ENCODE results near the gene DAB2IP. TPM values are rescaled to one million over a fixed set of nuclear protein-coding genes. Genes with fewer than 3 reads are reported as not detected.

DAB2IP gene
- polyA plus RNA-seq, 1 donor (not counting 4 experiments of a cell fraction or from before 2014, with no cell fraction given), result 28.6 TPM

DNA sequence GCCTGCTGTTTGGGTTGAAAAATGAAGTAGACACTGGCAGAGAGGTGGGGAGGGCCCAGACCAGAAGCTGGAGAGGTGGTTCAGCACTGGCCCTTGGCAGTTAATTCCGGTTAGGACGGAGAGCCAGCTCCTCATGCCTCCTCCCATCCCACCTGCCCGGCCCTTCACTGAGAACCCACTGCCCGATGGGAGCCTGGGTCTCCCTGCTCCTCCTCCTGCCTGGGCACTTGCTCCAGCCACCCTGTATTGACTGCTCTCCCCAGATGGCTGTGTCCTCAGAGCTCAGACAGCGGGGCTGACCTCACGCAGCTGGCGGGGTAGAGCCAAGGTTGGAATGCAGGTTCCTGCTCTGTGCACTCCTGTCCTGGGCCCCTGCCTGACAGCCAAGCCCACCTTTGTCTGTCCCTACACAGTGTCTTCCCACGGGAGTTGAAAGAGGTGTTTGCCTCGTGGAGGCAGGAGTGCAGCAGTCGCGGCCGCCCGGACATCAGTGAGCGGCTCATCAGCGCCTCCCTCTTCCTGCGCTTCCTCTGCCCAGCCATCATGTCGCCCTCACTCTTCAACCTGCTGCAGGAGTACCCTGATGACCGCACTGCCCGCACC is 114.7 kb downstream of the DAB2IP start:
- dilution Hi-C loops (cut with MboI; ENCODE audit: extremely low pct_ligation_motif_present, low sequenced_read_pairs), result no loop called here
- H3K4me1 ChIP-seq (ENCODE audit: control insufficient read depth, extremely low read depth, insufficient read depth, low read length), result peaks cover 13% of the 10 kb centered on the region
- FAIRE-seq, result no peak
- H3K4me3 ChIP-seq (ENCODE audit: control insufficient read depth in 2 of 3, extremely low read depth in 1 of 3, insufficient read depth in 2 of 3, low read depth in 1 of 3, low read length in 3 of 3), result no peak overlapping the region
- no peaks in the 10 kb centered on the region for H3K27me3 ChIP-seq (ENCODE audit: control insufficient read depth, extremely low read depth, insufficient read depth, low read length)
- H3K27ac ChIP-seq (ENCODE audit: control insufficient read depth, insufficient read depth, low read length), result no peak overlapping the region
- H3K79me2 ChIP-seq (ENCODE audit: control insufficient read depth, insufficient read depth, low read length), result peaks cover under 1% of the 10 kb centered on the region
- TF ChIP-seq EZH2 (IDR thresholded peaks at IDR 0.05; ENCODE audit: low read length), result no peak
- TF ChIP-seq, protein P1, sequence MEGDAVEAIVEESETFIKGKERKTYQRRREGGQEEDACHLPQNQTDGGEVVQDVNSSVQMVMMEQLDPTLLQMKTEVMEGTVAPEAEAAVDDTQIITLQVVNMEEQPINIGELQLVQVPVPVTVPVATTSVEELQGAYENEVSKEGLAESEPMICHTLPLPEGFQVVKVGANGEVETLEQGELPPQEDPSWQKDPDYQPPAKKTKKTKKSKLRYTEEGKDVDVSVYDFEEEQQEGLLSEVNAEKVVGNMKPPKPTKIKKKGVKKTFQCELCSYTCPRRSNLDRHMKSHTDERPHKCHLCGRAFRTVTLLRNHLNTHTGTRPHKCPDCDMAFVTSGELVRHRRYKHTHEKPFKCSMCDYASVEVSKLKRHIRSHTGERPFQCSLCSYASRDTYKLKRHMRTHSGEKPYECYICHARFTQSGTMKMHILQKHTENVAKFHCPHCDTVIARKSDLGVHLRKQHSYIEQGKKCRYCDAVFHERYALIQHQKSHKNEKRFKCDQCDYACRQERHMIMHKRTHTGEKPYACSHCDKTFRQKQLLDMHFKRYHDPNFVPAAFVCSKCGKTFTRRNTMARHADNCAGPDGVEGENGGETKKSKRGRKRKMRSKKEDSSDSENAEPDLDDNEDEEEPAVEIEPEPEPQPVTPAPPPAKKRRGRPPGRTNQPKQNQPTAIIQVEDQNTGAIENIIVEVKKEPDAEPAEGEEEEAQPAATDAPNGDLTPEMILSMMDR (optimal IDR thresholded peaks at IDR 0.05 in 1 of 3, IDR thresholded peaks at IDR 0.05 in 1 of 3, conservative IDR thresholded peaks at IDR 0.05 in 1 of 3; ENCODE audit: extremely low read depth in 1 of 3, insufficient read depth in 2 of 3, low read length in 3 of 3), result no peak
- peaks cover 6% of the 10 kb centered on the region for H4K20me1 ChIP-seq (ENCODE audit: control insufficient read depth, extremely low read depth, insufficient read depth, low read length)
- H3K9ac ChIP-seq (ENCODE audit: control insufficient read depth, extremely low read depth, insufficient read depth, low read length), result no peak overlapping the region
- H3K9me3 ChIP-seq (ENCODE audit: control insufficient read depth, low read depth, low read length), result no peaks in the 10 kb centered on the region
- H2AFZ ChIP-seq (ENCODE audit: control insufficient read depth, low read length), result no peak overlapping the region
- no peak overlapping the region for H3K4me2 ChIP-seq (ENCODE audit: control insufficient read depth, extremely low read depth, insufficient read depth, low read depth, low read length)
- peaks cover 2% of the 10 kb centered on the region for H3K9me1 ChIP-seq (ENCODE audit: control insufficient read depth, extremely low read depth, insufficient read depth, low read length)
- DNase-seq (ENCODE audit: low read depth, low spot score), result no peak
- peaks cover 58 to 60% of the 10 kb centered on the region in 2 experiments for H3K36me3 ChIP-seq (ENCODE audit: control insufficient read depth in 2 of 2, extremely low read depth in 1 of 2, insufficient read depth in 2 of 2, low read length in 2 of 2)

DNA sequence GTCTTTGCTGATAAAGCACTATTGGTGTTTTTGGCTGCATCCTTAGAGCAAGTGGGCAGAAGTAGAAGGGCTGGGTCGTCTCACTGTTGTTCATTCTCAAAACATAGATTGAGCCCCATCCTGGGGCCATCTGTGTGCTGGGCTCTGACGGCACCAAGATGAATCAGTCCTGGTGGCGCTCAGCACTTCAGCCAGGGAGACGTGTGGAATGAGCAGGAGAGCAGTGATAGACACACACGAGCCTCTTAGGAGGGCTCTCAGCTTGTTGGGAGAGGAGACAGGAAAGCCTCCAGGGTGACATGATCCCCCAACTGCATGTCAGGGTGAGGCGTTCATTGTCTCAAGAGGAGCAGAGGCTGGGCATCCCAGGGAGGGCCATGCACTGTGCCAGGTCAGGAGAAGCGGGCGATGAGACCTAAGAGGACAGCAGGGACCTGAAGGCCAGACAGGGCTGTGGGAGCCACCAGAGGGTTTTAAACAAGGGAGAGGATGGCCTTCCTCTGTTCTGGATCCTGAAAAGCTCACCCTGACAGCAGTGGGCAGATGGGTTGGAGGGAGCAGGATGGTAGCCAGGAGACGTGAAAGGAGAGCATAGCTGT is 115.8 kb downstream of the DAB2IP start:
- Histone ChIP-seq H3K79me2 (ENCODE audit: control insufficient read depth, insufficient read depth, low read length) (no peaks in the 10 kb centered on the region), H3K4me1 (ENCODE audit: control insufficient read depth, extremely low read depth, insufficient read depth, low read length) (peaks cover 13% of the 10 kb centered on the region), H4K20me1 (ENCODE audit: control insufficient read depth, extremely low read depth, insufficient read depth, low read length) (peaks cover 6% of the 10 kb centered on the region), H3K9me1 (ENCODE audit: control insufficient read depth, extremely low read depth, insufficient read depth, low read length) (peaks cover 2% of the 10 kb centered on the region), H2AFZ (ENCODE audit: control insufficient read depth, low read length) (no peak overlapping the region), H3K27ac (ENCODE audit: control insufficient read depth, insufficient read depth, low read length) (no peak overlapping the region), H3K27me3 (ENCODE audit: control insufficient read depth, extremely low read depth, insufficient read depth, low read length) (no peaks in the 10 kb centered on the region), H3K36me3 (ENCODE audit: control insufficient read depth in 2 of 2, extremely low read depth in 1 of 2, insufficient read depth in 2 of 2, low read length in 2 of 2) (peaks cover 54 to 67% of the 10 kb centered on the region in 2 experiments), H3K4me2 (ENCODE audit: control insufficient read depth, extremely low read depth, insufficient read depth, low read depth, low read length) (no peak overlapping the region), H3K9me3 (ENCODE audit: control insufficient read depth, low read depth, low read length) (no peaks in the 10 kb centered on the region), H3K9ac (ENCODE audit: control insufficient read depth, extremely low read depth, insufficient read depth, low read length) (no peak overlapping the region), H3K4me3 (ENCODE audit: control insufficient read depth in 2 of 3, extremely low read depth in 1 of 3, insufficient read depth in 2 of 3, low read depth in 1 of 3, low read length in 3 of 3) (no peak overlapping the region)
- TF ChIP-seq EZH2 (IDR thresholded peaks at IDR 0.05; ENCODE audit: low read length), result no peak
- TF ChIP-seq, protein P1 (optimal IDR thresholded peaks at IDR 0.05 in 1 of 3, IDR thresholded peaks at IDR 0.05 in 1 of 3, conservative IDR thresholded peaks at IDR 0.05 in 1 of 3; ENCODE audit: extremely low read depth in 1 of 3, insufficient read depth in 2 of 3, low read length in 3 of 3), result no peak
- dilution Hi-C loops (cut with MboI; ENCODE audit: extremely low pct_ligation_motif_present, low sequenced_read_pairs), result no loop called here
- FAIRE-seq, result no peak
- DNase-seq (ENCODE audit: low read depth, low spot score), result no peak
